ENCODE measurements around the gene WNT1. TPM values are rescaled to one million over a fixed set of nuclear protein-coding genes. Genes with fewer than 3 reads are reported as not detected.

WNT1 gene
- polyA plus RNA-seq, 3 donors = 0.33 TPM; not detected in 2

DNA sequence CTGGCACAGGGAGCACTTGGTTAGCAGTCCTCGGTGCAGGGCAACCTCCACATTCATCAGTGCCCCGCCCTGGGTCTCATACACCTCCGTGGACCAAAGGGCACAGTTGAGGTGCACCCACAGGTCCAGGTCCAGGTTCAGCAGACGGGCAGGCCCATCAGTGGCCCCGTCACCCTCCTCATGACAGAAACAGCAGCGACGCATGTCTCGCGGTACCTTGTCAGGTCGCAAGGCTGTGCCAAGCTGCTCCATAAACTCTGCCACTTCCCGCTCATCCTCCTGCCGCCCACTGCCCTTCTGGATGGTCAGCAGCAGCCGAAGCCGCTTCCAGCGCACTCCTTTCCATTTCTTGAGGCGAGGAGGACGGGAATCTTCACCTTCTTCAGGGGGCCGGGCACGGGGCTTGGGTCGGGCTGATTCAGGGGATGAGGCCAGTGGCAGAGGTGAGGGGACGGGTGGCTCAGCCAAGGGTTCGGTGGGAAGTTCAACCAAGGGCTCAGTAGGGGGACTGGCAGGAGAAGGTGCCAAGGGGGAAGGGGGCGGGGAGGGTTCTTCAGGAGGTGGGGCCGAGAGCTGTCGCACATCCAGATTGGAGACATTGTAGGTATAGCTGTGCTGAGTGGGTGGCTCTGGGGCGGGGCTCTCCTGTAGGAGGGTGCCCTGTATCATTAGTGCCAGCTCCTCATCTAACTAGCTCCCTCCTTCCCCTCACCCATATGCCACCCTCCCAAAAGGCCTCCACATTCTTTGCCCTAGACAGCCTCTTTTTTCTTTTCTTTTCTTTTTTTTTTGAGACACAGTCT is 48.8 kb downstream of the WNT1 start:
- H3K27ac Mint-ChIP-seq = peak overlapping the region in 5 of 7 donors; percentile 11 to 90 (median 83)
- Histone ChIP-seq H3K27me3 (ENCODE audit: control insufficient read depth in 2 of 2, insufficient read depth in 2 of 2, low read length in 2 of 2) (no peaks in the 10 kb centered on the region), H3K4me3 (replicated peaks in 1 of 3; ENCODE audit: low read depth in 2 of 3, low read length in 3 of 3) (no peak overlapping the region), H3K27ac (ENCODE audit: low read depth in 1 of 2, low read length in 2 of 2) (no peak overlapping the region), H3K4me1 (ENCODE audit: control insufficient read depth in 1 of 2, insufficient read depth in 2 of 2, low read length in 2 of 2) (no peaks in the 10 kb centered on the region), H3K79me2 (ENCODE audit: insufficient read depth, low read length) (peaks cover 10% of the 10 kb centered on the region), H3K36me3 (replicated peaks in 1 of 2; ENCODE audit: control insufficient read depth in 1 of 2, insufficient read depth in 2 of 2, low read length in 2 of 2) (peaks cover 95 to 100% of the 10 kb centered on the region in 2 donors), H3K9ac (ENCODE audit: insufficient read depth, low read length, poor library complexity, severe bottlenecking) (no peak overlapping the region), H3K4me2 (replicated peaks; ENCODE audit: extremely low read depth, low read length, poor library complexity, severe bottlenecking) (no peak overlapping the region), H3K9me3 (replicated peaks in 1 of 2; ENCODE audit: control insufficient read depth in 1 of 2, insufficient read depth in 1 of 2, low read length in 2 of 2) (no peaks in the 10 kb centered on the region), H2AFZ (ENCODE audit: insufficient read depth, low read depth, low read length, poor library complexity, severe bottlenecking) (no peak overlapping the region), H4K20me1 (ENCODE audit: insufficient read depth, low read length) (peaks cover 77% of the 10 kb centered on the region)
- intact Hi-C loops (cut with micrococcal nuclease) = no loop called here
- DNase-seq = peak in 1 of 3 donors; percentile 4
- no peaks in the 10 kb centered on the region for H3K9me3 Mint-ChIP-seq
- H3K27me3 Mint-ChIP-seq (ENCODE audit: low read depth in 3 of 3) = peaks cover 0 to 1% (median 0%) of the 10 kb centered on the region in 3 donors
- TF ChIP-seq, protein P1, sequence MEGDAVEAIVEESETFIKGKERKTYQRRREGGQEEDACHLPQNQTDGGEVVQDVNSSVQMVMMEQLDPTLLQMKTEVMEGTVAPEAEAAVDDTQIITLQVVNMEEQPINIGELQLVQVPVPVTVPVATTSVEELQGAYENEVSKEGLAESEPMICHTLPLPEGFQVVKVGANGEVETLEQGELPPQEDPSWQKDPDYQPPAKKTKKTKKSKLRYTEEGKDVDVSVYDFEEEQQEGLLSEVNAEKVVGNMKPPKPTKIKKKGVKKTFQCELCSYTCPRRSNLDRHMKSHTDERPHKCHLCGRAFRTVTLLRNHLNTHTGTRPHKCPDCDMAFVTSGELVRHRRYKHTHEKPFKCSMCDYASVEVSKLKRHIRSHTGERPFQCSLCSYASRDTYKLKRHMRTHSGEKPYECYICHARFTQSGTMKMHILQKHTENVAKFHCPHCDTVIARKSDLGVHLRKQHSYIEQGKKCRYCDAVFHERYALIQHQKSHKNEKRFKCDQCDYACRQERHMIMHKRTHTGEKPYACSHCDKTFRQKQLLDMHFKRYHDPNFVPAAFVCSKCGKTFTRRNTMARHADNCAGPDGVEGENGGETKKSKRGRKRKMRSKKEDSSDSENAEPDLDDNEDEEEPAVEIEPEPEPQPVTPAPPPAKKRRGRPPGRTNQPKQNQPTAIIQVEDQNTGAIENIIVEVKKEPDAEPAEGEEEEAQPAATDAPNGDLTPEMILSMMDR (IDR thresholded peaks at IDR 0.05) = no peak
- H3K36me3 Mint-ChIP-seq = peaks cover 80 to 96% of the 10 kb centered on the region in 2 donors
- WGBS (ENCODE audit: insufficient coverage) = over 99% methylated on average over 23 of the region's 26 CpGs
- H3K4me1 Mint-ChIP-seq = peaks cover 14% of the 10 kb centered on the region
- H3K4me3 Mint-ChIP-seq = no peak overlapping the region

DNA sequence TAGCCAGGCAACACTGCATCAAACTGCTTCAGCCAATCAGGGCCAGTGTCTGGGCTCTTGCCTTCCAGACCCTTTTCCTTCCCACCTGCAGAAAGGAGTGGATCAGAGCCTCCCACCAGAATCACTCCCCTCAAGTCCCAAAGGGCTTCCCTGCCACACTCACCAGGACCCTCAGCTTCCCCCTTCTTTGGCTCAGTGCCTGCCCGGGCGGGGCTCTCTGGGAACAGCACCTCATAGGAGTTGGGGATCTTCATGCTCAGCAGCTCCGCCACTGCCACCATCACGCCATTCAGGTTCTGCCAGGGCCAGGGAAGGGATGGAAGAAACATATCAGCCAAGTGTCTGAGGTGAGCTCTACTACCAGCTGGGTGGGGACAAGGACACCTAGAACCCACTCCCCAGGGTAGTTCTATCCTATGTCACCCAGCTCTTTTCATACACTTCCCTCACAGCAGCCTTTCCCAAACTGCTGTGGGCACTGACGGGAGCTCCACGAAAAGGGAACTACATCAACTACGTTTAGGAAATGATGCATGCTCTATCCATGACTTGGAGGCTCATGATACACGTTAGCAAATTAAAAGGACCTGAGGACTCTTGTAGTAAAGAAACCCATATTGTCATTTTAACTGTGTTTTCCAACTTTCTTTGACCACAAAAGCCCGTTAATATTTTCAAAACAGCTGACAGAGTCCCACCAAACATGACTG is 49.9 kb downstream of the WNT1 start:
- Histone ChIP-seq H3K79me2 (ENCODE audit: insufficient read depth, low read length) (peaks cover 10% of the 10 kb centered on the region), H3K9ac (ENCODE audit: insufficient read depth, low read length, poor library complexity, severe bottlenecking) (no peak overlapping the region), H3K27me3 (ENCODE audit: control insufficient read depth in 2 of 2, insufficient read depth in 2 of 2, low read length in 2 of 2) (no peaks in the 10 kb centered on the region), H3K9me3 (replicated peaks in 1 of 2; ENCODE audit: control insufficient read depth in 1 of 2, insufficient read depth in 1 of 2, low read length in 2 of 2) (no peaks in the 10 kb centered on the region), H3K27ac (ENCODE audit: low read depth in 1 of 2, low read length in 2 of 2) (peak overlapping the region in 1 of 2 donors; percentile 59), H3K4me1 (ENCODE audit: control insufficient read depth in 1 of 2, insufficient read depth in 2 of 2, low read length in 2 of 2) (no peaks in the 10 kb centered on the region), H3K36me3 (replicated peaks in 1 of 2; ENCODE audit: control insufficient read depth in 1 of 2, insufficient read depth in 2 of 2, low read length in 2 of 2) (peaks cover 95 to 100% of the 10 kb centered on the region in 2 donors), H3K4me3 (replicated peaks in 1 of 3; ENCODE audit: low read depth in 2 of 3, low read length in 3 of 3) (no peak overlapping the region), H3K4me2 (replicated peaks; ENCODE audit: extremely low read depth, low read length, poor library complexity, severe bottlenecking) (no peak overlapping the region), H2AFZ (ENCODE audit: insufficient read depth, low read depth, low read length, poor library complexity, severe bottlenecking) (no peak overlapping the region), H4K20me1 (ENCODE audit: insufficient read depth, low read length) (peaks cover 88% of the 10 kb centered on the region)
- no peaks in the 10 kb centered on the region for H3K9me3 Mint-ChIP-seq
- H3K27me3 Mint-ChIP-seq (ENCODE audit: low read depth in 3 of 3) = peaks cover 0 to 1% (median 0%) of the 10 kb centered on the region in 3 donors
- peaks cover 14% of the 10 kb centered on the region for H3K4me1 Mint-ChIP-seq
- H3K27ac Mint-ChIP-seq = peak overlapping the region; percentile 45 to 90 (median 83)
- no peak overlapping the region for H3K4me3 Mint-ChIP-seq
- intact Hi-C loops (cut with micrococcal nuclease) = no loop called here
- TF ChIP-seq, protein P1 (IDR thresholded peaks at IDR 0.05) = no peak
- 56% methylated on average over 7 of the region's 9 CpGs for WGBS (ENCODE audit: insufficient coverage)
- H3K36me3 Mint-ChIP-seq = peaks cover 79 to 96% of the 10 kb centered on the region in 2 donors
- peak; percentile 31 to 36 (median 32) for DNase-seq
